HG03159 (cell line): ENCODE data around the gene PRKN.

Source experiments
- ATAC-seq: cut with Tn5 transposase; IDR thresholded peaks from one replicate; pipeline ENCODE4 v1.9.1; 2021; ENCODE audit warnings: mild to moderate bottlenecking, moderate library complexity; ENCODE audit not compliant: unreplicated experiment

PRKN gene

DNA sequence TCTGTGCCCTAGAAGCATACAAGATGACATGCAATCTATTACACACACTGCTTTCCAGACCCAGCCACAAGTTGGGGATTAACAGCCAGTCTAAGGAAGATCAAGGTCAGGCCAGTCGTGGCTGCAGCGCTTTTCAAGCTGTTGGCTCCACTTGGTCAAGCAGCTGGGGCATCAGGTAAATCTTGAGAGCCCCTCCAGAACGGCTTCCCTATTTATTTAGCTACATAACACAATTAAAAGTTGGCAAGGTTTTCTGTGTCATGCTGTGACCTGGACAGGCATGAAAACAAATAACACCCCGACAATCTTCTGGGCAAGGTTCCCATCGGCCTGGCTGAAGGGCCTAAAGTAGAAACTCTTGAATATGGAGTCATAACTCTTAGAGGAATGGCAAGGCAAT is 524.3 kb downstream of the PRKN start:
- ATAC-seq: no peak

DNA sequence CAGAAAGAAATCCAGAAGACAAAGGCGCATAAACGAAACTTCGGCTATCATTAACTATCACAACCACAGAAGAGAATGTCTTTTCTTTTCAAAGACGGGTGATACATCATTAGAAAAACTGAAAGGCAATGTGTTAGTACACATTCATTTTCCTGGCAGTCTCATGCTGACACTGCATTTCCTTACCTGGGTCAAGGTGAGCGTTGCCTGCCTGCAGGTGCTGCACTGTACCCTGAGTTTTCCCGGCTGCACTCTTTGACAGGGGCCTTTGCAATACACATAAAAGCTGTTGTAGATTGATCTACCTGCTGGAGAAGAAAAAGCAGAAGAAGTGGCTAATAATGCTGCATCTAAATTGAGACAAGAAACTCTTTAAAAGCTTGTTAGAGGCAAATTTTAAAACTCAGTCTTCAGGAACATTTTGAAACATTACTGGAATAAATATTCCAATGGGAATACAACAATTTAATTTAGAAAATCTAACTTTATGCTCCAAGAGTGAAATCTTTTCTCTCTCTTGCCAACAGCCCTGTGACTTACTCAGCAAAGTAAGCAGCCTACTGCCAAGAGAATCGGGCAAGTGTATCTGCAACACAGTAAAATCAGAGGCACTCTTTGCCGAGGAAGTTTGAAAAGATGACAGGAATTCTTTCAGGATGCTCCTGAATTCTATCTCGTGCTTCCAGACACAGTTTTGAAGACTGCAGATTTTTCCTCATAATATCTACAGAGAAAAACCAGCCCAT is 526.4 kb downstream of the PRKN start:
- no peak for ATAC-seq

DNA sequence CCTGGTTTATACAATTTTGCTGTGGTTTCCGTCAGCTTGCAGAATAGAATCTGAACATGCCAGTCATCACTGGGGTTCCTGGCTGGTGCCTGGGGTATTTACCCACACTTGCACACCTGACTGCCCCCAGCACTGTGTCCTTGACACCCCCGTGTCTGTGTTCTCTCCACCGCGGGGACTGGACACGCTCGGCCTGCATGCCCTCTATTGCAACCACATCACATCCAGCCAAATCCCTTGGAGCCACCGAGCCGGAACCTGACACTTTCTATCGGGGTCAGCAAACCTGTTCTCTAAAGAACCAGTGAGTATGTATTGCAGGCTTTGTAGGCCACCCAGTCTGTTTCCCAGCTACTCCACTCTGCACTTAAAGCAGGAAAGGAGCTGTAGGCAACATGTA is 527.5 kb downstream of the PRKN start:
- no peak for ATAC-seq

DNA sequence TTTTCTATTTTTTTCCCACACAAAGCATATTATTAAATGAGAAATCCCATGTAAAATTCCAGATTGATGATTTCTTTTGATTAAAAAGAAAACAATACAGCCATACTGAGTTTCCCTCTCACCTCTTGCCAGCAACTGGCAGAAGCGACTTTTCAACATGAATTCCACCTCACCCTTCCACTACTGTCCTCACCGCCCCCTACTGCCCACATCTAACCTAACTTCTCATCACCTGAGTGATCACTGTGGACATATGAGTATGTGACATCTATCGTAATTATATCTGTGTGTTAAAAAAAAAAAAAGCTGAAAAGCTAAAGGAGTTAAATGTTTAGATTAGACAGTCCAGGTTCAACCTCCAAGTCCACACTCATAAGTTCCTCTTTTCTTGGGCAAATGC is 528.6 kb downstream of the PRKN start:
- no peak for ATAC-seq

DNA sequence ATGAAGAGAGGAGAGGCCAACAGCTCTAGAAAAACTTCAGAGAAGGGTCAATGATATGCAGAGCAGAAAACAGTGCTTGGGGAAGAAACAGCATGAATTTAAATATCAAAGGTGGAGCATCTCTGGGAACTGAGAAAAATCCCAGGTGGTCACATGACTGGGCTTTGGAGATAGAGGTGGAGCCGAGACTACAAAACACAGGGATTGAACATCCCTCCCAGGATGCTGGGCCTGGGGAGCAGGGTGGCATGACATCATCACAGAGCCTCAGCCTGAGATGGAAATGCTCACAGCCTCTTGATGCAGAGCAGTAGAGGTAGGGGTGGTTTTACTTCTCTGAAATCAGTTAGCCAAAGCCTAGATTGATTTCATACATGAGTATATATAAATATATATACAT is 529.5 kb downstream of the PRKN start:
- ATAC-seq: no peak

DNA sequence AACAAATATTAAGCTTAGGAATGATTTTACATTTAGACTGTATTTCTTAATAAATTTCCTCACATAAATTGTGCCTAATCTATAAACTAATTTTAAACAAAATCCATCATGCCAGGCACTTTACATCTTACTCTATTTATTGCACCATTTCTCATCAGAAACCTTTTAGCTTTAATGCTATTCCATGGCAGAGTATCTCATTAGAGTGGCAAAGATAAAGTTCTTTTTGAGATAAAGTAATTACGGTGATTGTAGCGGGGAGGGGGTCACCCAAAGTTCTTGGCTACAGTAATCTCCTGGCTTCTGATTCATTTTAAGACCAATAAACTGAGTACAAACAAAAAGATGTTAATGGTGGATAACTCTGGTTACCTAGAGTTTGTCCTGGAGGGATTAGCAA is 532.1 kb downstream of the PRKN start:
- ATAC-seq: no peak

DNA sequence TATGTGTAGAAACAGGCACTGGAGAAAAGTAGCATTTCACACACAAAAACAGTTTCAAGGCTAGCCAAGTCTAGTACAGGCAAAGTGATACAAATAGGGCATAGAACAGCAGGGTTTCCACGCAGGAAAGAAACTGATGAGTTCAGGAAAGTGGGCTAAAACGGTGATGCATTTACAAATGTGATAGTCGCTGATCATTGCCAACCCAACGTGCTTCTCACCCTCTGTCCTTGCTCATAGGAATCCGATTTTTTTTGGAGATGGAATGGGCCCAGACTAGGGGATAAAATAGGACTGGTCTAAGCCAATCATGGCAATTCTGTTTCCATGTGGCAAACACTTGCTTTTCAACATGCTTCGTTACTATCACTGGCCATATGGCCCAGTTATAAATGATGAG is 536.6 kb downstream of the PRKN start:
- no peak for ATAC-seq

DNA sequence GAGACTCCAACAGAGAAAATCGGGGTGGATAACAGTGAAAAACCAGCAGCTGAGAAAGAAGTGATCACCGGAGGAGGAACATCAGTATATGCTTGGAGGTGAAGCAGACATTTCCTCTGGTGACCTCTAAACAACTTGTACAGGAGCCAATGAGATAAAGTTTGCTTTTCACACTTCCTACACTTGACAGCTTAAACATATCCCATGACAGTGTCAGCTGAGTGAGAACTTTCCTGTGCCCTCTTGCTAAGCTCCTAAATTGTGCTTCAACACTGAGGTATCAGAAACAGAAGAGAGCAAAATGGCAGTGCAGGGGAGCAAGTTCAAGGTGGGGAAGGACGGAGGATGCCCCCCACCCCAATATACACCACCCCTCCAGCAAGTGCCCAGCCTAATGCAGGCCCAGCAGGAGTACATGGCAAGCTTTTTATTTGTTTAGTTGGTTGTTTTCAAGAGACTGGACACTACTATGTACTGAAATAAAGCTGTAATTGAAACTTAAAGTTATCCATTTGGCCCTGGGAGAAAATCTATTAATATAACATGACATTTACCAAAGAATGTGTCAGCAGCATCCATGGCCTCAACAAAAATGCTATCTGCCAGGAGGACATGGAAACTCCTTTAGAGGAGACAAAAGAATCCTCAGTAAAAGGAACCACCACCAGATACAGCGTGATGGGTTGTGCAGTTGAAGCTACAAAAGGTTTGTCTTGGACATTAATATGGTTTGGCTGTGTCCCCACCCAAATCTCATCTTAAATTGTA is 540.2 kb downstream of the PRKN start:
- no peak for ATAC-seq

DNA sequence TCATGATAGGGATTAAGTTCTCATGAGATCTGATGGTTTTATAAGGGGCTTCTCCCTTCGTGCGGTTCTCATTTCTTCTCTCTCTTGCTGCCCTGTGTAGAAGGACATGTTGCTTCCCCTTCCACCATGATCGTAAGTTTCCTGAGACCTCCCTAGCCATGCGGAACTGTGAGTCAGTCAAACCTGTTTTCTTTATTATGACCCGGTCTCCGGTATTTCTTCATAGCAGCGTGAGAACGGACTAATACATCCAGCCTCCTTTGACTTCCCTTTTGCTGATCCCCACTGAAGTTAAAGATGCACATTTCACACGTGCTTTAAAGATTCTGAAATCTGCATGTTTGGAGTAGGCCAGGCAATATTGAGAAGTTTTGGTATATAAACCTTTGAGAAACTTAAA is 543.1 kb downstream of the PRKN start:
- ATAC-seq: no peak

DNA sequence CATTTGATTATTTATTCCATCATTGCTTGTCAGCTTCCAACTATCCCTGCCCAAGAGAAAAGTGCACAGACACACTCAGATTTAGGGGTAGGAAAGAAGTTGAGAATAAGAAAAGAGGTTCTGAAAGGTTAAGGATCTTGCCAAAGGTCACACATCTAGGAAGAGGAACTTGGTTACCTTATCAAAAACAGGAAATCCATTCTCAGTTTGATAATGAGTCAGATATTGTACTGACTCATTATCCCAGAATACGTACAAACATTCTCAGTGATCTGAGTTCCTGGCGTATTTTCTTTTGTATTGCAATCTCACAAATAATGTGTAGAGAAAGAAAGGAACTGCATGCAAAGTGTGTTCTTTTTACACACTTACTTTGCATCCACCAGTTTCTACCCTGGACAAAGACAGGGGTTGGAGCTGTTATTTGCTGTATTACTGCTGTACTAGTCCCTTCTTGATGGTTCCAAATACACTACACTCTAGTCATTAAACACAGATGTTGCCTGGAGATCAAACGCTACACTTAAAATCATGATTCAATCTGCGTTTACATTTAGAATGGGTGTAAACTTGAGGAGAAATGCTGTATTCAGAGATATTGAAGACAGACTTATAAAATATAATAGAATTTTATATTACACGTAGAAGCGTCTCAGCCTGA is 545.7 kb downstream of the PRKN start:
- no peak for ATAC-seq

DNA sequence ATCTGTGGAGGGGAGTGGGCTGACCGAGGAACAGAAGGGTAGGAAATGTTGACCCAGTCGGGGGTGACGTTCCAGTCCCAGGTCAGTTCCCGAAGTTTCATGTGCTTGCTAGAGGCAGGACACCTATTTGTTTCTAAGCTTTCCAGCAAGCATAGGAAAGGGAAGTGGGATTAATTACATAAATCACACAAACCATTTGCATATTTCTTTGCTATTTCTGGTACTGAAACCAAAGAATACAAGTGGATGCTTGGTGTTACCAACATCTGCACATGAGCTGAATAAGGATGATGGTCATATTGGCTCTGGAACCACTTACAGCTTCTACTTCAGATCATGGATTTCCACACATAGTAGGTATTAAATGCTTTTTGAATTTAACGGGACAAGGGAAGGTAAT is 546.5 kb downstream of the PRKN start:
- no peak for ATAC-seq

DNA sequence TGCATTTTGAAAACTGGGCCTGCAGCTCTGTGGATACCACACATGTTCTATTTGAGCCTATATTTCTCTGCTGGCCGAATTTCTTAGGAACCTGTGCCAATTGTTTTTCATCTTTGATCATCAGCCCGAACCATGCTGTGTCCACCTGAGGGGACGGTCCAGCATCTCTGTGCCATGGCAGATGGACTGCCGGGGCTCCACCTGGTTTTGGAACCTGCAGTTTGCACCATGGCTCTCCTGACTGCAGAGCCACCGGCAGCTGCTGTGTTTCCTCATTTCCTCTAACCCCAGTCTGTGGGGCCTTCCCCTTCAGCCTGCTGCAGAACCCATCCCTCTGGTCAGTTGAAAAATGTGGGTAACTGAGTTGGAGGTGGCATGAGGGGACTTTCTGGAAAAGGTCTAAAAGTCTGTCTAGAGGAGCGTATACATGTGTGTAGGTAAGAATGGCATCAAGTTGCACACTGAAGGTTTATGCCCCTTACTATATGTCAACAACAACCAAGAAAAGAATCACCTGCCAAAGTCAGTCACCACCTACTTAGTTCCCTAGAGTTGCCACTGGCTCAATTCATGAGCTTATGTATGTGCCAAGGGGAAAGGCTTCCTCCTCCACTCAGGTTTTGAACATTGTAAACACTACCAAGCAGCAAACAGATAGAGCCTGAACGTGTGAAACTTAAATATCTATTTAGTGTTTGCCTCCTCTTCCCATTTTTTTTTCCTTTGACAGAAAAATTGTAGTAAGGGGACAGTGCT is 548.2 kb downstream of the PRKN start:
- no peak for ATAC-seq

DNA sequence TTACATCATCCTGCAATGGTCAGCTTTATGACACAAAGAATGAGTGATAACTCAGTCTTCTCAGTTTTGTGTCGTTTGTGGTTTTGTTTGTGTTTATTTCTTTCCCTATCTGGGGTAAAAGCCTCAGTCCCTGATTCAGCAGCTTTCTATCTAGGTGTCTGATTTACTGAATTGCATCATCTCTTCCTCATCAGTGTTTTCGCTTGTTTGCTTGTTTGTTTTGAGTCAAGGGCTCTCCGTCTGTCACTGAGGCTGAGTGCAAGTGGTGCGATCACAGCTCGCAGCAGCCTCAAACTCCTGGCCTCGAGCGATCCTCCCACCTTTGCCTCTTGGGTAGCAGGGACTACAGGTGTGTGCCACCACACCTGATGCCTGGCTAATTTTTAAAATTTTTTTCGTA is 548.9 kb downstream of the PRKN start:
- ATAC-seq: no peak

DNA sequence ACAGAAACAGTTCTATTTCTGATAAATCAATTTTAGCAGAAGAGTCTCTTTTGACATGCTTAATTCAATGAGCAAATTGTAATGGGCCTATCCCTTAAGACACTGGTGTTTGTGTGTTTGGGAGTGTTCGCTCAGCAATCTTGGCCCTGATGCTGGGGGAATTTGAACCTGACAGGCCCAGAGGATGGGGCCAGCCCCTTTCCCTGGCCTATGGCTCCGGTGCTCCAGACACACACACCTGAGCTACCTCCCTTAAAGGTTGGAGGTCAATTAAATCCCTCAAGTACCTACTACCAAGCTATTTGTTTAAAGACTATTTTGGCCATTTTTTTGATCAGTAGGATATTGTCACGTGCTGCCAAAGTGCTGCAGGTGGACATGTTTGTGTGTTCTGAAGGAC is 549.3 kb downstream of the PRKN start:
- no peak for ATAC-seq

DNA sequence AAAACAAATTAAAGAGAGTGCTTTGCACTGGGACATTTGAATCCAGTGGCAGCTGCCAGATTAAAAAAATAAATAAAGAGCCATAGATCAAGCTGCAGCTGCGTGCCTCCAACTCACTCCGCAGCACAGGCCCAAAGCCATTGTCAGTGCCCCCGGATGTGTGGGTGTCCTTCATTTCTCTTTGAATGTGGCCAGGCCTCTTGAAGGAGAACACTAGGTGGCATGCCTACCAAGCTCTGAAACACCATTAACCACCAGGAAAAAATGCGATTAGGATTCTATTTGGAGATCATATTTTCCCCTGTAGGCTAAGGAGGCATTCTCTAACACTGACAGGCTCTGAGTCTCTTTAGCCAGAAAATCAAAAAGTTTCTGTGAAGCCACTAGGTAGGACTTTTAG is 549.8 kb downstream of the PRKN start:
- ATAC-seq: no peak

DNA sequence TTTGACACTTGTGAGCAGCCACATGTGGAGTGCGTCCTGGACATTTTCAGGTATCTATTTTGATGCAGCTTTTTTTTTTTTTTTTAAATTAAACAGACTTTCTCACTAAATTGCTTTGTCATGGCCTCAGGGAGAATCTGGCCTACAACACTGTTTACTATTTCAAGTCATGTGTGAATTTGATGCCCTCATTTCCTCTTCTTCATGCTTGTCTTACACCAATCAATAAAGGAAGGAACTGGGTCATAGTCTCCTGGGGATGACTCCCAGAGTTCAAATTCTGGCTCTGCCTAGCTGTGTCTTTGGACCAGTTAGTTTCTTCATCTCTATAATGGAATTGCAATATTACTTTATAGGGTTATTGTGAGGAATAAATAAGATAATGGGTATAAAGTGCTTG is 554.1 kb downstream of the PRKN start:
- no peak for ATAC-seq

DNA sequence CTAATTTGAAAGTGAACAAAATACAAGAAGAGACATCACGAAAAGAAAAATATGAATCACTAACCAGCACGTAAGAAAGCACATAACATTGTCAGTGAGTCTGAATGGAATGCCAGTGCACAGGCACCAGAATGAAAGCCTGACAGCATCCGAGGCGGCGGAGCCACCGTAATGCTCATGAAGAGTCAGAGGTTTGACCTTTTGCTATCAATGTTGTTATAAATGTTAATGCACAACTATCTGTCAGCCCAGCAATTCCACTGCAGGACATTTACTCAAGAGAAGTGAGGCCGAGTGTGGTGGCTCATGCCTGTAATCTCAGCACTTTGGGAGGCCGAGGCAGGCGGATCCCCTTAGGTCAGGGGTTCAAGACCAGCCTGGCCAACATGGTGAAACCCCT is 562.1 kb downstream of the PRKN start:
- ATAC-seq: no peak

DNA sequence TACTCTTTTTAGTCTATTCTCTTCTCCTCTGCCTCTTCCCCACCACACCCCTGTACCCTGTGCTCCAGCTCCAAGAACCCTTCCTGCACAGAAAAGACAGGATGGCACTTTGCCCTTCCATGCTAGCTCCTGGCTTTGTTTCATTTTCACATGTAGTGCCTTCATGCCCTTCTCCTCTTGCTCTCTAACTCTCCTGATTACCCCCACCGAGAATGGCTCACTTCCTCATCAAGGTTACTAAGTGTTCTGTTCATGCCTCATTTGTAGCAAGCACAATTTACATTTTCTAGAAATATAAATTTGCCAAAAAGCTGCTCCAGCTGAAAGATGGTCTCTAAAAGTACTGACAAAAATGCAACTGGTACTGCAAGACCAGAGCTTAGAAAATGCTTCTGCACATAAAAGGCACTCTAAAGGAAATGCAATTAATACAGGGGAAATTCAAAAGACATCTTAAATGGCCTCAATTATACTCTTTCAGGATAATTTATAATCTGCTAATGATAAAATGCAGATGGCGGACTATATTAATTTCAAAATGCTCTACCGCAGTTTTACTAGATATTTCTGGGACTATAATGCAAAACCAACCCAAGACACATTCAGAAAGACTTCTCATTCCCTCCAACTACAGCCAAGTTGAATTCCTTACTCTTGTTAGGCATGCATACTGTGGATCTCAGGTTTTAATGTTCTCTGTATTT is 570.2 kb downstream of the PRKN start:
- ATAC-seq: peak; percentile 96

DNA sequence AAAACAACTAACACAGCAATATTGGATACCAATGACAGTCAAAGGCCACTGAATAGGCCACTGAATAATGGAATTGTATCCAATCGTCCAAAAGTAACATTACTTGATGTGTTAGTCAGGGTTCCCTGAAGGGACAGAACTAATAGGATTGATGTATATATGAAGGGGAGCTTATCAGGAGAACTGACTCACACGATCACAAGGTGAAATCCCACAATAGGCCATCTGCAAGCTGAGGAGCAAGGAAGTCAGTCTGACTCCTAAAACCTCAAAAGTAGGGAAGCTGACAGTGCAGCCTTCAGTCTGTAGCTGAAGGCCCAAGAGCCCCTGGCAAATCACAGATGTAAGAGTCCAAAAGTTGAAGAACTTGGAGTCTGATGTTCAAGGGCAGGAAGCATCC is 571.4 kb downstream of the PRKN start:
- ATAC-seq: no peak

DNA sequence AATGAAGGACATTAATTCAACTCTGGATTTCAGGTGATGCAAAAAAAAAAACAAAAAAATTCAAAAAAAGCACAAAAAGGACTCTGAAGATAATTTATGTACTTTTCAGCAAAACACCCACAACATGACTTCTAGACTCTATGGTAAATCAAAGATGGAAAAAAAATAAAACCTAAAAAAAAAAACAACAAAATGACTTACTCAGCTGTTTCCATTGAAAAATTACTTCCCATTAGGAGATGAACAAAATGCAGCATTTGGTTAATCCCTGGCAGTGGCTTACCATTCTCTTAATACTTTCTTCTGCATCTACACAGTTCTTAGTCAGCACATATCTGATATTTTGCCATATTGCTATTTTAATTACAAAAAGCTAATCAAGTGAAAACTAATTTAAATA is 572.6 kb downstream of the PRKN start:
- no peak for ATAC-seq

DNA sequence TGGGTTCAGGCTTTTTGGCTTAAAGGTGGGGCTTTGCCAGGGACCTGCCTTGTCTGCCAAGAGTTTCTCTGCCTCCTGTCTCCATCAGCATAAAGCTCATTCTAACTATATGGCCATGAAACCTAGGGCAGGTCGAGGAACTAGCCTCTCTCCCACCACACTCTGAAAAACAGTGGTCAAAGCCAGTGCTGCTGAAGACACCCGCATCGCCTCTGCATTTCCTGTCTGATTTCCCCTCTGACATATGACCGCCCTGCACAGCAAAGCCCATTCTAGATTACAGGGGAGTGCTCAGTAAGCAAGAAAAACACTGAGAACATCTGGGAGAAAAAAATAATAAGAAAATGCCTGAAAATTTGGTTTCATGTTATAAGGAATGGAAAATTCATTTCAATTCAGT is 573.6 kb downstream of the PRKN start:
- no peak for ATAC-seq
